Lower leg skin (tissue), 4 donors: ENCODE data around the gene ZNF296. TPM values are rescaled to one million over a fixed set of nuclear protein-coding genes. Genes with fewer than 3 reads are reported as not detected.
A peak's percentile ranks its signal among the peaks of the same experiment; 100 is the strongest.

Experiments used
- DNase-seq, 2 donors: peaks; one replicate each; pipeline ENCODE4 v3.0.0-alpha.2; 2019; ENCODE audit warnings: low spot score in 2 of 2
- H3K4me3 ChIP-seq: fragments of 200-600 bp; sonication (generic); 2 replicates; pipeline ENCODE4 v1.5.1; 2017; ENCODE audit warnings: mild to moderate bottlenecking, low read depth; ENCODE audit not compliant: poor library complexity, severe bottlenecking
- POLR2A ChIP-seq, 2 donors: fragments of 450-650 bp; IDR thresholded peaks; one replicate each; pipeline ENCODE4 v1.6.1; 2016 to 2017; ENCODE audit warnings: antibody characterized with exemption in 2 of 2, mild to moderate bottlenecking in 1 of 2, moderate library complexity in 1 of 2
- WGBS, 2 donors: methylation state at CpG; one replicate each; pipeline ENCODE4 v1.1.5; 2018; 5-methylcytosine and 5-hydroxymethylcytosine counted together
- intact Hi-C: fragments of 100-400 bp; cut with DNase I; formaldehyde crosslinking; loops from one replicate; pipeline ENCODE4 v1.15.0; 2023; ENCODE audit warnings: low total_unique reads
- total RNA-seq, 4 donors: library from RNA; depleted of rRNA; stranded (reverse); fragments of >200 nt; gene quantifications; one replicate each; pipeline ENCODE4 v1.1.0, GENCODE V29; 2016
- TF ChIP-seq, protein P1 (sequence below), 3 donors: fragments of 450-650 bp; IDR thresholded peaks; one replicate each; pipeline ENCODE4 v1.5.1; 2016; ENCODE audit warnings: antibody characterized with exemption in 3 of 3, mild to moderate bottlenecking in 3 of 3, moderate library complexity in 2 of 3

The ZNF296 gene
- total RNA-seq, 4 donors from 2014 or later: 2.4 to 7.8 (median 4.8) TPM

- no peak for DNase-seq
- intact Hi-C loops: no loop called here
- 96 to 97% methylated on average over 80 to 85 of the region's 85 CpGs for whole genome bisulfite sequencing, 2 donors
- no peak overlapping the region for H3K4me3 ChIP-seq
- no peak for TF ChIP-seq POLR2A (IDR thresholded peaks at IDR 0.05)
- TF ChIP-seq, protein P1, sequence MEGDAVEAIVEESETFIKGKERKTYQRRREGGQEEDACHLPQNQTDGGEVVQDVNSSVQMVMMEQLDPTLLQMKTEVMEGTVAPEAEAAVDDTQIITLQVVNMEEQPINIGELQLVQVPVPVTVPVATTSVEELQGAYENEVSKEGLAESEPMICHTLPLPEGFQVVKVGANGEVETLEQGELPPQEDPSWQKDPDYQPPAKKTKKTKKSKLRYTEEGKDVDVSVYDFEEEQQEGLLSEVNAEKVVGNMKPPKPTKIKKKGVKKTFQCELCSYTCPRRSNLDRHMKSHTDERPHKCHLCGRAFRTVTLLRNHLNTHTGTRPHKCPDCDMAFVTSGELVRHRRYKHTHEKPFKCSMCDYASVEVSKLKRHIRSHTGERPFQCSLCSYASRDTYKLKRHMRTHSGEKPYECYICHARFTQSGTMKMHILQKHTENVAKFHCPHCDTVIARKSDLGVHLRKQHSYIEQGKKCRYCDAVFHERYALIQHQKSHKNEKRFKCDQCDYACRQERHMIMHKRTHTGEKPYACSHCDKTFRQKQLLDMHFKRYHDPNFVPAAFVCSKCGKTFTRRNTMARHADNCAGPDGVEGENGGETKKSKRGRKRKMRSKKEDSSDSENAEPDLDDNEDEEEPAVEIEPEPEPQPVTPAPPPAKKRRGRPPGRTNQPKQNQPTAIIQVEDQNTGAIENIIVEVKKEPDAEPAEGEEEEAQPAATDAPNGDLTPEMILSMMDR (IDR thresholded peaks at IDR 0.05): no peak
Measured at GRCh38 chr19:45063851-45064801, 12.2 kb downstream of the ZNF296 start.

GRCh38 chr19:45061965-45062364 is 14.3 kb downstream of the ZNF296 start:
- TF ChIP-seq POLR2A (IDR thresholded peaks at IDR 0.05): no peak
- TF ChIP-seq, protein P1 (IDR thresholded peaks at IDR 0.05): no peak
- 85 to 93% methylated on average over 4 of the region's 4 CpGs for WGBS, 2 donors
- no peak for DNase-seq
- intact Hi-C loops: no loop called here
- H3K4me3 ChIP-seq: no peak overlapping the region

- TF ChIP-seq POLR2A (IDR thresholded peaks at IDR 0.05): no peak
- TF ChIP-seq, protein P1 (IDR thresholded peaks at IDR 0.05): peak in 1 of 3 donors; percentile 28
- DNase-seq: peak; percentile 70 to 93
- 56 to 63% methylated on average over 14 to 15 of the region's 16 CpGs for WGBS, 2 donors
- no peak overlapping the region for H3K4me3 ChIP-seq
- intact Hi-C loops: no loop called here
Measured at GRCh38 chr19:45059258-45059965, 16.9 kb downstream of the ZNF296 start.

GRCh38 chr19:45058622-45059159 is 17.6 kb downstream of the ZNF296 start:
- DNase-seq: no peak
- 82 to 87% methylated on average over 14 of the region's 14 CpGs for WGBS, 2 donors
- no peak overlapping the region for H3K4me3 ChIP-seq
- intact Hi-C loops: no loop called here
- no peak for TF ChIP-seq POLR2A (IDR thresholded peaks at IDR 0.05)
- TF ChIP-seq, protein P1 (IDR thresholded peaks at IDR 0.05): no peak

GRCh38 chr19:45057444-45057843 is 18.8 kb downstream of the ZNF296 start:
- intact Hi-C loops: no loop called here
- TF ChIP-seq, protein P1 (IDR thresholded peaks at IDR 0.05): no peak
- TF ChIP-seq POLR2A (IDR thresholded peaks at IDR 0.05): no peak
- WGBS, 2 donors: 90 to 91% methylated on average over 8 to 9 of the region's 9 CpGs
- no peak for DNase-seq
- no peak overlapping the region for H3K4me3 ChIP-seq
